ENCODE measurements around the gene SFSWAP.

The SFSWAP gene

GRCh38 chr12:131843527-131843926, 132.6 kb downstream of the SFSWAP start:
- Histone ChIP-seq H3K4me3 (ENCODE audit: low read length) (no peak overlapping the region), H3K79me2 (ENCODE audit: control insufficient read depth, low read length) (no peaks in the 10 kb centered on the region), H3K27me3 (ENCODE audit: control insufficient read depth, low read length) (no peaks in the 10 kb centered on the region), H4K20me1 (ENCODE audit: control insufficient read depth, insufficient read depth, low read depth, low read length) (no peaks in the 10 kb centered on the region), H3K9me3 (ENCODE audit: control insufficient read depth, insufficient read depth, low read length) (no peaks in the 10 kb centered on the region), H3F3A (ENCODE audit: control insufficient read depth, insufficient read depth) (no peaks in the 10 kb centered on the region), H3K27ac (ENCODE audit: low read depth, low read length) (no peak overlapping the region), H3K4me1 (ENCODE audit: control insufficient read depth, low read length) (no peaks in the 10 kb centered on the region), H3K9me2 (replicated peaks; ENCODE audit: control insufficient read depth, low read length) (no peaks in the 10 kb centered on the region), H3K4me2 (ENCODE audit: low read length) (no peak overlapping the region), H3K36me3 (ENCODE audit: control insufficient read depth, low read length) (no peaks in the 10 kb centered on the region)
- TF ChIP-seq EZH2phosphoT487 (IDR thresholded peaks at IDR 0.05; ENCODE audit: borderline replicate concordance, low read length): no peak
- no peak for TF ChIP-seq CTCF (IDR thresholded peaks at IDR 0.05; ENCODE audit: low read depth, low read length, poor library complexity, severe bottlenecking)

GRCh38 chr12:131844140-131844539, 133.2 kb downstream of the SFSWAP start:
- Histone ChIP-seq H3K36me3 (ENCODE audit: control insufficient read depth, low read length) (no peaks in the 10 kb centered on the region), H3K4me2 (ENCODE audit: low read length) (no peak overlapping the region), H4K20me1 (ENCODE audit: control insufficient read depth, insufficient read depth, low read depth, low read length) (no peaks in the 10 kb centered on the region)

GRCh38 chr12:131844656-131845055, 133.8 kb downstream of the SFSWAP start:
- Histone ChIP-seq H3K4me3 (ENCODE audit: low read length) (no peak overlapping the region), H3K9me3 (ENCODE audit: control insufficient read depth, insufficient read depth, low read length) (no peaks in the 10 kb centered on the region), H4K20me1 (ENCODE audit: control insufficient read depth, insufficient read depth, low read depth, low read length) (no peaks in the 10 kb centered on the region), H3F3A (ENCODE audit: control insufficient read depth, insufficient read depth) (no peaks in the 10 kb centered on the region), H3K27ac (ENCODE audit: low read depth, low read length) (no peak overlapping the region), H3K27me3 (ENCODE audit: control insufficient read depth, low read length) (no peaks in the 10 kb centered on the region), H3K9me2 (replicated peaks; ENCODE audit: control insufficient read depth, low read length) (no peaks in the 10 kb centered on the region), H3K36me3 (ENCODE audit: control insufficient read depth, low read length) (no peaks in the 10 kb centered on the region), H3K4me2 (ENCODE audit: low read length) (no peak overlapping the region), H3K4me1 (ENCODE audit: control insufficient read depth, low read length) (no peaks in the 10 kb centered on the region), H3K79me2 (ENCODE audit: control insufficient read depth, low read length) (no peaks in the 10 kb centered on the region)
- TF ChIP-seq EZH2phosphoT487 (IDR thresholded peaks at IDR 0.05; ENCODE audit: borderline replicate concordance, low read length): no peak
- no peak for TF ChIP-seq CTCF (IDR thresholded peaks at IDR 0.05; ENCODE audit: low read depth, low read length, poor library complexity, severe bottlenecking)

More at GRCh38 chr12:131844140-131844539, 133.2 kb downstream of the SFSWAP start:
- Histone ChIP-seq H3K4me1 (ENCODE audit: control insufficient read depth, low read length) (no peaks in the 10 kb centered on the region), H3K4me3 (ENCODE audit: low read length) (no peak overlapping the region), H3K27ac (ENCODE audit: low read depth, low read length) (no peak overlapping the region), H3K79me2 (ENCODE audit: control insufficient read depth, low read length) (no peaks in the 10 kb centered on the region), H3K9me2 (replicated peaks; ENCODE audit: control insufficient read depth, low read length) (no peaks in the 10 kb centered on the region), H3F3A (ENCODE audit: control insufficient read depth, insufficient read depth) (no peaks in the 10 kb centered on the region), H3K27me3 (ENCODE audit: control insufficient read depth, low read length) (no peaks in the 10 kb centered on the region), H3K9me3 (ENCODE audit: control insufficient read depth, insufficient read depth, low read length) (no peaks in the 10 kb centered on the region)
- no peak for TF ChIP-seq EZH2phosphoT487 (IDR thresholded peaks at IDR 0.05; ENCODE audit: borderline replicate concordance, low read length)
- TF ChIP-seq CTCF (IDR thresholded peaks at IDR 0.05; ENCODE audit: low read depth, low read length, poor library complexity, severe bottlenecking): no peak

GRCh38 chr12:131845121-131845520, 134.2 kb downstream of the SFSWAP start:
- Histone ChIP-seq H3K4me1 (ENCODE audit: control insufficient read depth, low read length) (no peaks in the 10 kb centered on the region), H4K20me1 (ENCODE audit: control insufficient read depth, insufficient read depth, low read depth, low read length) (no peaks in the 10 kb centered on the region), H3K9me2 (replicated peaks; ENCODE audit: control insufficient read depth, low read length) (no peaks in the 10 kb centered on the region), H3K36me3 (ENCODE audit: control insufficient read depth, low read length) (no peaks in the 10 kb centered on the region), H3K27ac (ENCODE audit: low read depth, low read length) (no peak overlapping the region), H3K79me2 (ENCODE audit: control insufficient read depth, low read length) (no peaks in the 10 kb centered on the region), H3F3A (ENCODE audit: control insufficient read depth, insufficient read depth) (no peaks in the 10 kb centered on the region), H3K4me3 (ENCODE audit: low read length) (no peak overlapping the region), H3K27me3 (ENCODE audit: control insufficient read depth, low read length) (no peaks in the 10 kb centered on the region), H3K9me3 (ENCODE audit: control insufficient read depth, insufficient read depth, low read length) (no peaks in the 10 kb centered on the region), H3K4me2 (ENCODE audit: low read length) (no peak overlapping the region)
- TF ChIP-seq EZH2phosphoT487 (IDR thresholded peaks at IDR 0.05; ENCODE audit: borderline replicate concordance, low read length): no peak
- no peak for TF ChIP-seq CTCF (IDR thresholded peaks at IDR 0.05; ENCODE audit: low read depth, low read length, poor library complexity, severe bottlenecking)
